Measurements from ENCODE around the gene POLR3GL. TPM values are rescaled to one million over a fixed set of nuclear protein-coding genes. Genes with fewer than 3 reads are reported as not detected.
A peak's percentile ranks its signal among the peaks of the same experiment; 100 is the strongest.

The POLR3GL gene
- total RNA-seq, 1 donor = 11.2 TPM

DNA sequence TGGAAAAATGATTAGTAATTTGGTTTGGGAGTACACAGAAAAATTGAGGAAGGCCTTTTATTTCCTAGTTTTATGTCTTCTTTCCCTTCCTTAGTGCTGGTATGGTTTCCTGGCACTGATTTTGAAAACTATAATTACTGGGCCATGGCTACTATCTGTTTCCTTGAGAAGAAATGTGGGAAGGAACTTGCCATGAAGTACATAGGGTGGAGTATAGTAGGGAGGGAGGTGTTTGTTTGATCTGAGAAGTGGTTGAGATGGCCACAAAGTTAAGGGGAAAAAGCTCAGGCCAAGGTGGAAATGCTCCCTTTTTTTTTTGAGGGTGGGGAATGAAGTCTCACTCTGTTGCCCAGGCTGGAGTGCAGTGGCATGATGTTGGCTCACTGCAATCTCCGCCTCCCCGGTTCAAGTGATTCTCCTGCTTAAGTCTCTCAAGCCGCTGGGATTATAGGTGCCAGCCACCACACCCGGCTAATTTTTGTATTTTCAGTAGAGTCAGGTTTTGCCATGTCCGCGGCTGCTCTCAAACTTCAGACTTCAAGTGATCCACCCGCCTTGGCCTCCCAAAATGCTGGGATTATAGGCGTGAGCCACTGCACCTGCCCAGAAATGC lies 45.7 kb downstream of the POLR3GL start:
- DNase-seq (ENCODE audit: low read depth) = no peak
- H3K4me3 ChIP-seq (ENCODE audit: low read depth, low read length) = no peak overlapping the region
- TF ChIP-seq, protein P1, sequence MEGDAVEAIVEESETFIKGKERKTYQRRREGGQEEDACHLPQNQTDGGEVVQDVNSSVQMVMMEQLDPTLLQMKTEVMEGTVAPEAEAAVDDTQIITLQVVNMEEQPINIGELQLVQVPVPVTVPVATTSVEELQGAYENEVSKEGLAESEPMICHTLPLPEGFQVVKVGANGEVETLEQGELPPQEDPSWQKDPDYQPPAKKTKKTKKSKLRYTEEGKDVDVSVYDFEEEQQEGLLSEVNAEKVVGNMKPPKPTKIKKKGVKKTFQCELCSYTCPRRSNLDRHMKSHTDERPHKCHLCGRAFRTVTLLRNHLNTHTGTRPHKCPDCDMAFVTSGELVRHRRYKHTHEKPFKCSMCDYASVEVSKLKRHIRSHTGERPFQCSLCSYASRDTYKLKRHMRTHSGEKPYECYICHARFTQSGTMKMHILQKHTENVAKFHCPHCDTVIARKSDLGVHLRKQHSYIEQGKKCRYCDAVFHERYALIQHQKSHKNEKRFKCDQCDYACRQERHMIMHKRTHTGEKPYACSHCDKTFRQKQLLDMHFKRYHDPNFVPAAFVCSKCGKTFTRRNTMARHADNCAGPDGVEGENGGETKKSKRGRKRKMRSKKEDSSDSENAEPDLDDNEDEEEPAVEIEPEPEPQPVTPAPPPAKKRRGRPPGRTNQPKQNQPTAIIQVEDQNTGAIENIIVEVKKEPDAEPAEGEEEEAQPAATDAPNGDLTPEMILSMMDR (IDR thresholded peaks at IDR 0.05; ENCODE audit: insufficient read depth, low read depth, low read length) = no peak

GRCh38 chr1:146012703-146013558 lies 48.4 kb downstream of the POLR3GL start:
- TF ChIP-seq, protein P1 (IDR thresholded peaks at IDR 0.05; ENCODE audit: insufficient read depth, low read depth, low read length) = peak; percentile 78
- DNase-seq (ENCODE audit: low read depth) = peak; percentile 82
- H3K4me3 ChIP-seq (ENCODE audit: low read depth, low read length) = no peak overlapping the region

DNA sequence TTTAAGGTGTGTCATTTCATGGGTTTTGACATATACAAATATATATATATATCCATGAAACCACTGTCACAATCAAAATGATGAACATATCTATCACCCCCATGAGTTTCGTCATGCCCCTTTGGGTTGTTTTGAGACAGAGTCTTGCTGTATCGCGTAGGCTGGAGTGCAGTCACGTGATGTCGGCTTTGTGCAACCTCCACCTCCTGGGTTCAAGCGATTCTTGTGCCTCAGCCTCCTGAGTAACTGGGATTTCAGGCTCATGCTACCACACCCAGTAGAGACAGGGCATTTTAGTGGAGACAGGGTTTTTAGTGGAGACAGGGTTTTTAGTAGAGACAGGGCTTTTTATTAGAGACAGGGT lies 49.1 kb downstream of the POLR3GL start:
- H3K4me3 ChIP-seq (ENCODE audit: low read depth, low read length) = no peak overlapping the region
- no peak for DNase-seq (ENCODE audit: low read depth)

GRCh38 chr1:146016891-146017290 lies 52.4 kb downstream of the POLR3GL start:
- no peak for DNase-seq (ENCODE audit: low read depth)
- TF ChIP-seq, protein P1 (IDR thresholded peaks at IDR 0.05; ENCODE audit: insufficient read depth, low read depth, low read length) = no peak
- H3K4me3 ChIP-seq (ENCODE audit: low read depth, low read length) = no peak overlapping the region

More for the DNA sequence above, 49.1 kb downstream of the POLR3GL start:
- TF ChIP-seq, protein P1 (IDR thresholded peaks at IDR 0.05; ENCODE audit: insufficient read depth, low read depth, low read length) = no peak

GRCh38 chr1:146019231-146020057 lies 55.0 kb downstream of the POLR3GL start:
- H3K4me3 ChIP-seq (ENCODE audit: low read depth, low read length) = peak overlapping the region; percentile 19
- TF ChIP-seq, protein P1 (IDR thresholded peaks at IDR 0.05; ENCODE audit: insufficient read depth, low read depth, low read length) = no peak
- DNase-seq (ENCODE audit: low read depth) = no peak

Data from fibroblast of villous mesenchyme (primary cell).